ES-I3 (cell line): ENCODE measurements around the gene RELT.
"Not testable (repeated sequence)": the region's sequence is repeated elsewhere in the genome, so short reads cannot be mapped to it uniquely, and the experiment has no call there.

Experiments used
- H3K36me3 ChIP-seq: 2 replicates; pipeline ENCODE4 v1.6.1; 2013; ENCODE audit warnings: mild to moderate bottlenecking, low read length, control low read depth, moderate library complexity; ENCODE audit not compliant: insufficient read depth
- H3K4me1 ChIP-seq: 2 replicates; pipeline ENCODE4 v1.6.1; 2013; ENCODE audit warnings: mild to moderate bottlenecking, control low read depth, low read length; ENCODE audit not compliant: insufficient read depth
- H3K9ac ChIP-seq: 2 replicates; pipeline ENCODE4 v1.6.1; 2013; ENCODE audit warnings: low read depth, mild to moderate bottlenecking, low read length, moderate library complexity
- H3K9me3 ChIP-seq: 2 replicates; pipeline ENCODE4 v1.6.1; 2013; ENCODE audit warnings: mild to moderate bottlenecking, low read length, moderate library complexity; ENCODE audit not compliant: control insufficient read depth, insufficient read depth

The RELT gene

DNA sequence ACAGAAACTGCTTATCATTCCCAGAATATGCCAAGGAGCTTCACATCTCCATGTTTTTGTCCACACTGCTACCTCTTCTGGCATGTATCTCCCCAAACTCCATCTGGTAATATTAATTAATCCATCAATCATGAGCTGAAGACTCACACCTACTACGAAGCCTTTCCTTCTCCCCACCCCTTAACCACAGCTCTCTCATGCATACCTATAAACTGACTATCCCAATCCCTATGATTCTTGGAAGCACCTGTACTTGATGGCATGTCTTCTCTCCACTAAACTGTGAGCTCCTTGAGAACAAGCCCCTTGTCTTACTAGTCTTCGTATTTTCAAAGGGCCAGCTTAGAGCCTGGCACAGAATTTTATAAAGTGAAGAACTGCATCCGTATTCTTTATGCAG is 47.3 kb downstream of the RELT start:
- peaks cover 5% of the 10 kb centered on the region; the same call in 1 of the 2 replicates for H3K4me1 ChIP-seq
- no peak overlapping the region for H3K9ac ChIP-seq
- no peaks in the 10 kb centered on the region for H3K9me3 ChIP-seq
- H3K36me3 ChIP-seq, result no peaks in the 10 kb centered on the region

DNA sequence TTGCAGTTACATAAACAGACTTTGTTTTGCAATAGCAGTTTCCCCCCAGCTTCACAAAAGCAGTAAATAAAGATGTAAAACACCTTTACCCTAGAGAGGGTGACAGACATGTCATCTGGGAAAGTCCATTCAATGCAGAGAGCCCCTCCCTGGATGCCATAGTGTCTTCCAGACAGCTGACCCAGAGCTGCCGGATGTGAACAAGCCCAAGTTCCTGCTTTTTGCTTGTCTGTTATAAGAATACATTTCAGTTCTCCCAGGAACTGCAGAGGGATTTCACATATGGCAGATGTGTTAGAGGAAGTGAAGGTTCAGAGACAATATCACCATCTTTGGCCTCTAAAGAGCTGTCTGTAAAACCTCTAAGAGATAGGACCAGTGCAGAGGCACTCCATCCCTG is 48.9 kb downstream of the RELT start:
- H3K9me3 ChIP-seq, result no peaks in the 10 kb centered on the region
- no peaks in the 10 kb centered on the region for H3K36me3 ChIP-seq
- peaks cover 10% of the 10 kb centered on the region; the same call in 1 of the 2 replicates for H3K4me1 ChIP-seq
- H3K9ac ChIP-seq, result no peak overlapping the region

DNA sequence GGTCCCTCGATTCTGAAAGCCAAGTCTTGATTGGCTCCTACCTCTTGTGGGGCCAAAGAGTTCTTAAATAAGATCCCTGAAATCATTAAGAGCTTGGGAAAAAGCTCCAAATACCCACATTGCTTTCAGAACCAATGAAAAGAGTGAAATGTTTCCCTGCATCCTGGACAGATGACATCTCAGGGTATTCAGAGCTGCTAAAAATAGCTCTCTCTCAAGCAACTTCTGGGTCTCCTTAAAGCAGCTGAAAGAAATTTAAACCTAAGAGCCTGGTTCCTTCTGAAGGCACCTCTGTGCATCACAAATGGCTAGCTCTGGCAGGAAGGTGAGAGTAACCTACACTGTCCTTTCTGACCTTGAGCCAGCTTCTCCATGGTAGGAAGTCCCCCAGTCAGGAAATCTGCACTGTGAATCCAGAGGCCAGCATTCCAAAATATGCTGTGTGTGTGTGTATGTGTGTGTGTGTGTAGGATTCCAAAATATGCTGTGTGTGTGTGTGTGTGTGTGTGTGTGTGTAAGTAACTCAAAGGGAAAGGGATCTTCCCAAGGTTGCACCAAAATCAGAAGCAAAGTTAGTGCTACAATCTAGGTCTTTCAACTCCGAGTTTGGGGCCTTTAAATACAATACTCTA is 50.1 kb downstream of the RELT start:
- Histone ChIP-seq H3K4me1 (peaks cover 7% of the 10 kb centered on the region; the same call in 1 of the 2 replicates), H3K36me3 (no peaks in the 10 kb centered on the region), H3K9me3 (no peaks in the 10 kb centered on the region), H3K9ac (no peak overlapping the region)

DNA sequence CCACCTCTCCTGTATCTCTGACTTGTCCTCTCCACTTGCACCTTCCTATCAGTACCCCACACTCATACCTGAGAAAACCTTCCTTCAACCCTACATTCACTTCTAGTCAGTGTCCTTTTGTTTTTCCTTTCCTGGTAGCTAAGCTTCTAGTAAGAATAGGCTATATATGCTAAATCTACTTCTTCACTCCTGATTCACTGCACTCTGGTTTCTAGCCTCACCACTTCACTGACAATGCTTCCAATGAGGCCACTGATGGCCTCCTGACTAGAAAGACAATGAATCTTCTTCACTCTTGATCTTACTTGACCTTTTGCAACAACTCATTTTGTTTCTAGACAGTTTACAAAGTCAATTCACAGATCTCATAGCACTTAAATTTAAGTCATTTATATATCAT is 52.0 kb downstream of the RELT start:
- H3K9ac ChIP-seq, result no peak overlapping the region
- no peaks in the 10 kb centered on the region for H3K9me3 ChIP-seq
- no peaks in the 10 kb centered on the region for H3K36me3 ChIP-seq
- peaks cover 4% of the 10 kb centered on the region; the same call in 1 of the 2 replicates for H3K4me1 ChIP-seq

DNA sequence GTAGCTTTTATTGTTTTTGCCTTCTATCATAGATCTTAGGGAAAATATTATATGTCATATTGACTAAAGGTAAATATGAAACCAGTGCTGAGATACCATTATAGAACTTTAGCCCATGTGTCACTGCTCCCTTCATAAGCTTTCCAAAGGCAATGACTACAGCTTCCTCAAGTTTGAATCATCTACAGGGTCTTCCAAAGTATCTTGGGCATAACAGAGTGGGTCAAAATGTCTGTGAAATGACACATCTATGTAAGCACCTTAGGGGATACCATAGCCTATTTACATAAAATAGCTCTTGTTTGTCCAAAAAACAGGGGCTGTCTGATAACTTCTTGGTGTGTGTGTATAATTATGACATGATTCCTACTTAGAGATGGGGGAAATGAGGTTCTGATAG is 52.5 kb downstream of the RELT start:
- no peaks in the 10 kb centered on the region for H3K36me3 ChIP-seq
- H3K9me3 ChIP-seq, result no peaks in the 10 kb centered on the region
- peaks cover 4% of the 10 kb centered on the region; the same call in 1 of the 2 replicates for H3K4me1 ChIP-seq
- H3K9ac ChIP-seq, result no peak overlapping the region

DNA sequence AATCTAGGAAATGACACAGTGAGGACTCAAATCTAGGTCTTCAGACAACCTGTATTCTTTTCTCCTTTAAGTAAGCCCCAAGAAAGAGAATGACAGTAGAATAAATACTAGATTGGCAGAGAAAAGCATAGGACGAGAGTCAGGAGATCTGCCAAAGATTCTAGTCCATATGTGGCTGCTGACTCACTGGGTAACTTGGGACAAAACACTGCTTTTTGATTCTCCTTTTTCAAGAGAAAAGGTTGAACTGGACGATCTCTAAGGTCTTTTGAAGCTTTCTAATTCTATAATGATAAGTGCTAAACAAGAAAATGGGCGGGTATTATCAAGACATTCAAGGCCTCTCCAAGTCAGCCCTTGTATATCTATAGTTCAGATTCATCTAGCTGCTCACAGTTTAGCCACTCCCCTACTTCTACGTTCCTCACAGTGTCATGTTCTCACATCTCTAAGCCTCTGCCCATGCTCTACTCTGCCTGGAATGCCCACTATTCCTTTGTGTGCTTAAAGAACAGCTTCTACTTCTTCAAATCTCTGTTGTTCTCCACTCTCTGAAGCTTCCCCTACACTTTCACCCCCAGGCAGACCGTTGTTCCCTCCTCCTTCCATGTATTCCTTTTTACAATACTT is 53.0 kb downstream of the RELT start:
- Histone ChIP-seq H3K9ac (no peak overlapping the region), H3K36me3 (no peaks in the 10 kb centered on the region), H3K4me1 (peaks cover 4% of the 10 kb centered on the region; the same call in 1 of the 2 replicates), H3K9me3 (no peaks in the 10 kb centered on the region)

DNA sequence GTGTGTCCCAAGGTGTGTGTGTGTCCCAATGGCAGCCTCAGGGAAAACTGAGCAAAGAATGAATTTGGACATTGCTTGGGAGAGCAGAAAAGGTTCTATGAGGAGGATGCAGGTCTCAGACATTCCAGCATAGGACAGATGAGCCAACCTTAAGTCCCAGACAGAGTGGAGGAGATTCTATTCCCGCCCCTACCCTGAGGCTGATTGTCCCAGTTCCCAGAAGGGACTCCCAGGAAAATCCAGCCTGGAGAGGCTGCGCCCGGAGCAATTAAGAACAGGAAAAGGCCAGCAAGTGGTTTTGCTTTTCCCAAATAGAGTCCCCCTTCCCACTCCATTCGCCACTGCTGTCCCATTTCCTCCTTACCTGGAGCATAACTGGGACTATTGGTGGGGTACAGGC is 54.1 kb downstream of the RELT start:
- Histone ChIP-seq H3K36me3 (no peaks in the 10 kb centered on the region), H3K9me3 (no peaks in the 10 kb centered on the region)

DNA sequence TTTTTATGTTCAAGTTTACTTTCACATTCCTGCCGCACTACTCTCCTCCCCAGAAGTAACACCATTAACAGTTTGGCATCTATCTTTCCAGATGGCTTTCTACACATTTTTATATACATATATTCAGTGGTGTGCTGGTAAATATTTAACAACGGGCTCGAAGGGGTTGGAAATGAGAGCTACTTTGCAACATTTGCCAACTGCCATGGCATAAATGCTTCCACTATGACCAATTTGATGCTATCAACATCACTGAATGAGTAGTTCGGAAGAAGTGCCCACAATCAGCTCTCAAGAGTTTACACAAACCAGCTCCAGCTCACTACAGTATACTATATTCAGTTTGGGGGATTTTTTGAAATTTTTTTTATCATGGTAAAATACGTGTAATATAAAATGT is 55.2 kb downstream of the RELT start:
- Histone ChIP-seq H3K9ac (no peak overlapping the region), H3K9me3 (no peaks in the 10 kb centered on the region), H3K4me1 (peaks cover 4% of the 10 kb centered on the region; the same call in 1 of the 2 replicates), H3K36me3 (no peaks in the 10 kb centered on the region)

More for the DNA sequence above, 54.1 kb downstream of the RELT start:
- Histone ChIP-seq H3K9ac (no peak overlapping the region), H3K4me1 (peaks cover 4% of the 10 kb centered on the region; the same call in 1 of the 2 replicates)

DNA sequence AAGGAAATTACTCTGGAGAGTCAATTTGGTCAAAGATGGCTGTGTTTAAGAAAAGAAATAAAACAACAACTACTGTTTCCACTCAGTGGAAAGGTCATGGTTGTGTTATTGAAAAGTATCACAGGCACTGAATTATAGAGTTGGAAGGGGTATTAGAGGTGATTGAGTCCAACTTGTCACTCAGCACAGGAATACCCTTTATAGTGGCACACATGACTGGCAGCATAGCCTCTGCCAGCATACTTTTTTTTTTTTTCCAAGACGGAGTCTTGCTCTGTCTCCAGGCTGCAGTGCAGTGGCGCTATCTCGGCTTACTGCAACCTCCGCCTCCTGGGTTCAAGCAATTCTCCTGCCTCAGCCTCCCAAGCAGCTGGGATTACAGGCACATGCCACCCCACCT is 60.7 kb downstream of the RELT start:
- not testable (repeated sequence) for H3K9ac ChIP-seq, H3K9me3 ChIP-seq, H3K36me3 ChIP-seq, H3K4me1 ChIP-seq

DNA sequence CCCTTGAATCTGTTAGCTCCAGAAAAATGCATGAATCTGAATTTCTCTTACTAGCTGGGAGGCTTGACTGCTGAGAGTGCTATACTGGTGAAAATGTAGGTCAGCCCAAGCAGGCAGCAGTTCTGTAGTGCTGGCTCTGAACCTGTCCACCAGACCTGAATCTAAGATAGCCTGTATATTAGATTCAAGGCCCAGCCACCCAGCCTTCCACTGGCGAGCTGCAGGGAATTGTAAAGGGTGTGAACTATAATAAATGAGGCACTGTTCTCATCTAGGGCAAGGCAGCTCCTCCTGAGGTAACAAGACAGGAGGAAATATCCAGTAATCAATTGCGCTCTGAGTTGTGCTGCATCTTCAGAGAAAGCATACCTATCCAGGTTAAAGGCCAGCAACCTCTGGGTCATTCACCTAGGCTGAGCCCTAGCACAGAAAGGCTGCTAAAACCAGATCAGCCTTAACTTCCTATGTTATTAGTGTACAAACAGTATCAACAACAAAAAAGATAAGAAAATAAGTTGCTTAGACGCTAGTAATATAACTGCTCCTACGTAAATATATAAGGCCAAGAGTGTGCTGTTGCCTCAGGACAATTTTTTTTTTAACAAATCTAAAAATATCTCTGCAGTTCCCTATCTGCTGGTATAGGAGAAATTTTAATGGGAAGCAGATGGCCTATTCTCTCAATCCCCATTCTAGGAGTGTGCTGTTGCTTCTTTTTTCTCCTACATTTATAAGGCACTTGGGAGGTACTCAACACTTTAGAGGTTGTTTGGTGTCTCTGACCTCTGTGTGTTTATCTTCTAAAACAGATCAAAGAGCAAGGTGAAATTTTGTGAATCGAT is 63.0 kb downstream of the RELT start:
- no peaks in the 10 kb centered on the region for H3K4me1 ChIP-seq
- no peak overlapping the region for H3K9ac ChIP-seq
- no peaks in the 10 kb centered on the region for H3K36me3 ChIP-seq
- no peaks in the 10 kb centered on the region for H3K9me3 ChIP-seq

DNA sequence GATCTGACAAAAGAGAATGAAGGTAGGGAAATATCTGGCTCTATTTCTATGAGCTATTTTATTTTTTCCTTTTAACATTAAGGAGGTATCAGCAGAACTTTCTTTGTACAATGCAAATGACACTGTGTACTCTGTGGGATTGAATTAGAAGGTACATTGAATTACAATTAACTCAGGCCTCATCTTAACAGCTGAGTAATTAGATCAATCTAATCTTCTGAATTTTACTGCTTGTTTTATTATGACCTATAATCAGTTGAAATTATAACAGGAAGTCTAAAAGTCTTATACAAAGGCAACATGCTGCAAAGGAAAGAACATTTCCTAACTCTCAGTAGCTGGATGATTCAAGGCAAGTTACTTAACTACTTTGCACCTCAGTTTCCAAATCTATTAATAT is 69.8 kb downstream of the RELT start:
- Histone ChIP-seq H3K4me1 (no peaks in the 10 kb centered on the region), H3K9ac (no peak overlapping the region), H3K36me3 (no peaks in the 10 kb centered on the region), H3K9me3 (no peaks in the 10 kb centered on the region)

DNA sequence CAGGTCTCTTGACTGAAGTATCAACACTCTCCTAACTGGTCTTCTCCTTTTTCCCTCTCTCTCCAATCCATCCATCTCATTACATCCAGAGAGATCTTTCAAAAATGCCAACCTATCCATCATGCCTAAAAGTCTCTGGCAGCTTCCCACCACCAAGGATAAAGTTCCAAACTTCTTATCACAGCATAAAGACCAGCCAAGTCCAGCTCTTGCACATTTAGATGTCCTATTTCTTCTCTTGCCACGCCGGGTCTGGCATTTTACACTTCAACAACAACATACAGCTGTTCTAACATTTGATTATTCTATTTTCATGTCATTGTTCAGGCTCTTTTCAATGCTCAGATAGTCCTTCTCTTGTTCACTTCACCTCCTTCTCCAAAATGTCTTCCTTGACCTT is 70.6 kb downstream of the RELT start:
- Histone ChIP-seq H3K4me1 (no peaks in the 10 kb centered on the region), H3K9me3 (no peaks in the 10 kb centered on the region), H3K9ac (no peak overlapping the region), H3K36me3 (no peaks in the 10 kb centered on the region)
